Lower leg skin (tissue), 3 donors: ENCODE measurements around the gene DDX19B.
"Not testable (repeated sequence)": the region's sequence is repeated elsewhere in the genome, so short reads cannot be mapped to it uniquely, and the experiment has no call there.

Source experiments
- CTCF ChIP-seq, 3 donors: fragments of 450-650 bp; IDR thresholded peaks; one replicate each; pipeline ENCODE4 v1.5.1; 2016; ENCODE audit warnings: antibody characterized with exemption in 3 of 3, mild to moderate bottlenecking in 3 of 3, moderate library complexity in 2 of 3
- POLR2A ChIP-seq, 2 donors: fragments of 450-650 bp; IDR thresholded peaks; one replicate each; pipeline ENCODE4 v1.6.1; 2016 to 2017; ENCODE audit warnings: antibody characterized with exemption in 2 of 2, mild to moderate bottlenecking in 1 of 2, moderate library complexity in 1 of 2

- not testable (repeated sequence) for TF ChIP-seq CTCF, POLR2A (IDR thresholded peaks at IDR 0.05)
These were observed 71.2 kb downstream of the DDX19B start for GRCh38 chr16:70370145-70370544.
